OCI-LY3 (cell line): ENCODE data around the gene ADRA1B.

Experiments
- CTCF ChIP-seq: fragments of 200-600, 300-600 bp; sonication (generic); IDR thresholded peaks from 2 replicates; pipeline ENCODE4 v1.5.1; 2014; ENCODE audit warnings: antibody characterized with exemption, low read length, low read depth
- EZH2phosphoT487 ChIP-seq: fragments of 200-600 bp; shearing (Covaris generic); IDR thresholded peaks from 2 replicates; pipeline ENCODE4 v1.6.1; 2018; ENCODE audit warnings: antibody characterized with exemption, mixed run types, low read depth

DNA sequence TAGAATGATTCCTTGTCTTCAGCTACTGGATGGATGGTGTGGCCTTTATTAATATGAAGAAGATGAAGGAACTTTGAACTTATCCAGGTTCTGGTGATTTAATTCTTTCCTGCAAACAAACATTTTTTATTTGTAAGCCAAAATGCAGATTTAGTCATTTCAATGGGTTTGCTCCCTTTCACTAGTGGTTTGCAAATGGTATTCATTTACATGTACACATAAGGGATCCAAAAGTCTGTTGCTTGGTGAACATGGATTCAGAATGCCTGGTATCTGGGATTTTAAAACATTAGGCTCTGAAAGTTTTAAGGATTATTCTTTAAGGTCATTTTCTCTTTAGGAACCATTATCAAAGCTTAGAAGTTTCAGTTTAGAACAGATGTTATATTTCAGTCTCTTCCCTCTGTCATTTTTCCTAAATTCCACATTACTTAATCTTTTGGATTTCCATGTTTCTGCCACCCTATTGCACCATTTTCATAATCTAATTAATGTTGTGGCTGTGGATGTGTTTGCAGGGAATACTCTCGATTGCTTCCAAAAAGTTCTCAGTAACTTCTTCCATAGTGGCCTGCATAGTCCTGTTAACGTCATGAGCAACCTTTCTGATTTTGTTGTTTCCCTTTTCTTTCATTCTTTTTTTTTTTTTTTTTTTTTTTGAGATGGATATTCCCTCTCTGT lies 102.8 kb downstream of the ADRA1B start:
- no peak for TF ChIP-seq CTCF
- TF ChIP-seq EZH2phosphoT487 = no peak
